Upper lobe of left lung (tissue), 4 donors: ENCODE data around the gene TMEM273.

ENCODE experiments used
- CTCF ChIP-seq, 6 experiments: fragments of 450-650 bp in 4 of 6; fragments of 200-600 bp in 2 of 6; sonication (generic) in 2 of 6; IDR thresholded peaks; one replicate each; pipeline ENCODE4 v1.5.1; 2016 to 2019; ENCODE audit warnings: antibody characterized with exemption in 6 of 6
- EP300 ChIP-seq, 4 donors: sonication (generic); formaldehyde crosslinking; IDR thresholded peaks; one replicate each; pipeline ENCODE4 v1.5.1; 2017; ENCODE audit warnings: antibody characterized with exemption in 4 of 4, control low read depth in 2 of 4
- POLR2A ChIP-seq, 4 donors: fragments of 450-650 bp; IDR thresholded peaks; one replicate each; pipeline ENCODE4 v1.5.1; 2016 to 2017; ENCODE audit warnings: antibody characterized with exemption in 4 of 4, mild to moderate bottlenecking in 2 of 4
- POLR2AphosphoS5 ChIP-seq, 2 donors: sonication (generic); formaldehyde crosslinking; IDR thresholded peaks; one replicate each; pipeline ENCODE4 v1.5.1; 2017; ENCODE audit warnings: antibody characterized with exemption in 2 of 2

- TF ChIP-seq POLR2AphosphoS5 (IDR thresholded peaks at IDR 0.05) (peak; percentile 19 to 48), POLR2A (IDR thresholded peaks at IDR 0.05) (no peak), CTCF (IDR thresholded peaks at IDR 0.05) (no peak), EP300 (IDR thresholded peaks at IDR 0.05) (peak in 1 of 4 donors; percentile 44)
Observed at GRCh38 chr10:49187044-49187484, 1.1 kb downstream of the TMEM273 start.
